GM21360 (cell line): Measurements from ENCODE around the gene CSK.

Source experiments
- ATAC-seq: cut with Tn5 transposase; IDR thresholded peaks from one replicate; pipeline ENCODE4 v1.9.1; 2021; ENCODE audit warnings: mild to moderate bottlenecking, moderate library complexity; ENCODE audit not compliant: unreplicated experiment

Gene CSK

DNA sequence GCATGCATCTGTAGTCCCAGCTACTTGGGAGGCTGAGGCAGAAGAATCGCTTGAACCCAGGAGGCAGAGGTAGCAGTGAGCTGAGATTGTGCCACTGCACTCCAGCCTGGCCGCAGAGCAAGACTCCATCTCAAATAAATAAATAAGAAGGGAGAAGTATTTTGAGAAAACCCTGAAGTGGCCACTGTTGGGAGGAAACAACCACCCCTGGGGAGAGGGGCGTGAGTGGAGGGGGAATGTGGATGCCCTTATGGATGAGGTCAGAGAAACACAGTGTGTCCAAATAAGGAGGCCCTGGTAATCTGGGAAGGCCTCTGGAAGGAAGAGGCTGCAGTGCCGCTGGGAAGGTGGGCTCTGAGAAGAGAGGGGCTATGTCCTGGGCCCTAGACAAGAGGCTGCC lies 40.4 kb downstream of the CSK start:
- no peak for ATAC-seq

DNA sequence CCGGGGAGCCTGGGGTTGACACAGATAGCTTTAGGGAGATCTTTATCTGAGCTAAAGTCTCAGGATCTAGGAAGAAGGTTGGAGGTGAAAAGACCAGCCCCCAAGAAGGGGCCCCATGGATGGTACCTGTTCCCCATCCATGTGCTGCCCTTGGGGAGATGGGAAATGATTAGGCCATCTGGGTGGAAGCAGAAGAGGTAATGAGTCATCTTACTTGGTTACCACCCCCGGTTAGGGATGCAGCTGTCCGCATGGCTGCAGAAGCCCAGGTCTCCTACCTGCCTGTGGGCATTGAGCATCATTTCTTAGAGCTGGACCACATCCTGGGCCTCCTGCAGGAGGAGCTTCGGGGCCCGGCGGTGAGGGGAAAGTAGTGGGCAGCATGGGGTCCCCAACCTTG lies 41.4 kb downstream of the CSK start:
- no peak for ATAC-seq

- ATAC-seq = no peak
Observed at GRCh38 chr15:74824976-74825375, 43.1 kb downstream of the CSK start.

- no peak for ATAC-seq
Observed at GRCh38 chr15:74825866-74826265, 44.0 kb downstream of the CSK start.

DNA sequence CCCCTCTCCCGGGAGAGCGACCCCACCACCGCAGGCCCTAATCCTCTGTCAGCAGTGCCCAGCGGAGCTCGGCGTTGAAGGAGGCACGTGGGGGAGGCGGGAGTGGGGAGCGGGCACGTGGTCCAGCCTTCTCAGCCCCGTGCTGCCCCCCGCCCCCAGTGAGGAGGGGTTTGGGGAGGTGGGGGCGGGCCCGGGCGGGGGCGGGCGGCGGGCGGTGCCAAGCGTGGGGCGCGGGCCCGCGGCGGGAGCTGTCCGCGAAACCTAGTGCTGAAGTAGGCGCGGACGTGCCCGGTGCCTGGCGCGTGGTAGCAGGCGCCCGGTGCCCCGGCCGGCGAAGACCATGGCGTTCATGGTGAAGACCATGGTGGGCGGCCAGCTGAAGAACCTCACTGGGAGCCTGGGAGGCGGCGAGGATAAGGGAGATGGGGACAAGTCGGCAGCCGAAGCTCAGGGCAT lies 44.5 kb downstream of the CSK start, which contains the start of gene CPLX3:
Gene CPLX3, plus strand, starts transcription at position 264 of the 456 bp plus-strand sequence. Its CDS starts 77 bp downstream, at position 341.
- no peak for ATAC-seq

- no peak for ATAC-seq
Observed at GRCh38 chr15:74826921-74827320, 45.0 kb downstream of the CSK start.

GRCh38 chr15:74827614-74828013 lies 45.7 kb downstream of the CSK start:
- ATAC-seq = no peak

DNA sequence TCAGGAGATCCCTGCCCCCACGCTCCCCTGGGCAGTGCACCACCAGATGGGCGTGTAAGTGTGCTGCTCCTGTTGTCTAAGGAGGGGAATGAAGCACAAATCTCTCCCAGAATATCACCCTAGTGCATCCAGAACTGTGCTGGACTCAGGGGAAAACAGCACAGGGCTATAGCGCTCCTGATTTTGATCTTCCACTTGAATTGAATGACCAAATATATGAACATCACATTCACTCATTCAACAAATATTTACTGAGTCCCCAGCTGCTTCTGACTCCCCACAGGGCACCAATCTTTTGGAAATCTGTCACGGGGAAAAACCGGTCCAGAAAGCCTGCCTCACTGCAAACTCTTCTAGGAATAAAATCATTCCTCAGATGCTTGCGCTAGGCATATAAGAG lies 47.0 kb downstream of the CSK start:
- ATAC-seq = no peak

GRCh38 chr15:74829486-74829885 lies 47.6 kb downstream of the CSK start:
- ATAC-seq = no peak

GRCh38 chr15:74829991-74830390 lies 48.1 kb downstream of the CSK start:
- no peak for ATAC-seq

- no peak for ATAC-seq
Observed at GRCh38 chr15:74830868-74831267, 49.0 kb downstream of the CSK start.

DNA sequence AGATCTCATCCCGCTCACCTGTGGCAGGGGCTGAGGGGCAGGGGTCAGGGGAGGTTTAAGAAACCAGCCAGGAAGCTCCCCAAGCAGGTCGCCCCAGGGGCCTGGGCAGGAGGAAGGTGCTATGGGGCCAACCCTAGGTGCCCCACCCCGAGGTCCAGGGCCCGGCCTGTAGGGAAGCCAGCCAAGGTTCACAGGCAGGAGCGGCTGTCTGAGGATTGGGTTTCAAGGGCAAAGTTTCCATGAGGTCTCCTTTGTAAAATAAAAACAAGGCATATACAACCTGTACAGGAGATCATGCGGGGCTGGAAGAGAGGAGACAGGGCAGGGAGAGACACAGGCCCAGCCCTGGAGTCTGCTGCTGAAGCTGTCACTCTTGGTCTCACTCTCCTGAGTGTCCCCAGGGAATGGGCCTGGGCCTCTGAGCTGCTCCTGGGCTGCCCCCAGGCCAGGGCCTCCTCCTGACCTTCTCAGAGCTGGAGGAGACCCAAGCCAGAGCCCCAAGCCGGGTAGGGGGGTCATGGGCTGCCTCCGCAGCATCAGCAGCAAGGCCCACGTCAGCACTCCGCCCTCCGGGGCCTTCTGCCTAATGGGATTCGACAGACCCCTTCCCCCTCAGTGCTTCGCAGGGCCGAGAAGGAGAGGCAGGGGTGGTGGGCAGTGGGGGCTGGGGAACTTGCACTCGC lies 50.1 kb downstream of the CSK start:
- no peak for ATAC-seq

DNA sequence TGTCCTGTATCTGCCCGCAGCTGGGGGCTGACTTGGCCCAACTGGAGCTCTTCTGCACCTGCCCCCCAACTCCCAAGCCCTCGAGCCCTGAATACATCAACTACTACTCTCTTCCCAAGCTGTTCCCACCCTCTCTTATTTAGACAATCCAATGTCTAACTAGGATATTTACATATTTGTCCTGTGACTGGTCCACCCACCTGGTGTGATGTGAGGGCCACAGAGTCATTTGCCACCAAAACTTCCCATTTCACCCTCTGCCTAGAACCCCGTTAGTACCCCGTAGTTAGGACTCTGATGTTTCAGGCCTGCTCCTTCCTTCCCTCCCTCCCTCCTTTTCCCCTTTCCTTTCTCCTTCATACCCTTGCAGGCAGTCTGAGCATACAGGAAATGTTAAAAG lies 50.9 kb downstream of the CSK start:
- no peak for ATAC-seq

DNA sequence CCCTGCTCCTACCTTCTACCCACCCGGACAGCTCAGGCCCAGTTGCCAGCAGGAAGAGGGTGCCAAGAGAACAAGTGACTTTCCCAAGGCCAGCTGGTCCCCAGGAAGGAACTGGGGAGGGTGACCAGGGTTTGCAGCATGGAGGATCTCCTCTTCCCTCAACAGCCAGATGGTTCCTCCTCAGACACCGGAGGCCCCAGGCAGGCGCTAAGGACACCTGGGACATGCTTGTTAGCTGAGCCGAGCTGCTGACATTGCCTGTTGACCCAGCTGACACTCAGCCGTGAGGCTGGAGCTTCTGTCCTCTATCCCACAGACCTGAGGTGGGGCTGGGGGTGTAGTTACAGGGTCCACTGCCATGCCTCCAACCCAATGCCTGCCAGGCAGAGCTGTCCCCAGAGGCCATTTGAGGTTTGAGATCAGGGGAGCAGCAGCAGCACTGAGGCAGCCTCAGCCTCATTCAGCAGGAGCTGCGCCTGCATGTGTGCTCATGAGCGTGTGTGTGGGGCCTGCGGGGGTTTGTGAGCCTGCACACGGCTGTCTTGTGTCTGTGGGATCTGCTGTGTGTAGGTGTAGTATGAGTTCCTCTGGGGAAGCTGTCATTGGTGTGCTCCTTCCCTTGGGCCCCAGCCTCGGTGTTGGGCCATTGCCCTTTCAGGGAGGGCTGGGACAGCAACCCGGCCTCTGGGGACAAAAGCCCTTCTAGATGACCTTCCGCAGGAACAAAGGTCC lies 51.7 kb downstream of the CSK start:
- no peak for ATAC-seq

GRCh38 chr15:74835312-74835823 lies 53.5 kb downstream of the CSK start:
- ATAC-seq = no peak

- ATAC-seq = no peak
Observed at GRCh38 chr15:74836846-74837245, 55.0 kb downstream of the CSK start.

GRCh38 chr15:74837482-74838136 lies 55.7 kb downstream of the CSK start:
- ATAC-seq = no peak

- ATAC-seq = no peak
Observed at GRCh38 chr15:74838137-74838516, 56.2 kb downstream of the CSK start.

GRCh38 chr15:74838746-74839525 lies 57.1 kb downstream of the CSK start:
- no peak for ATAC-seq

DNA sequence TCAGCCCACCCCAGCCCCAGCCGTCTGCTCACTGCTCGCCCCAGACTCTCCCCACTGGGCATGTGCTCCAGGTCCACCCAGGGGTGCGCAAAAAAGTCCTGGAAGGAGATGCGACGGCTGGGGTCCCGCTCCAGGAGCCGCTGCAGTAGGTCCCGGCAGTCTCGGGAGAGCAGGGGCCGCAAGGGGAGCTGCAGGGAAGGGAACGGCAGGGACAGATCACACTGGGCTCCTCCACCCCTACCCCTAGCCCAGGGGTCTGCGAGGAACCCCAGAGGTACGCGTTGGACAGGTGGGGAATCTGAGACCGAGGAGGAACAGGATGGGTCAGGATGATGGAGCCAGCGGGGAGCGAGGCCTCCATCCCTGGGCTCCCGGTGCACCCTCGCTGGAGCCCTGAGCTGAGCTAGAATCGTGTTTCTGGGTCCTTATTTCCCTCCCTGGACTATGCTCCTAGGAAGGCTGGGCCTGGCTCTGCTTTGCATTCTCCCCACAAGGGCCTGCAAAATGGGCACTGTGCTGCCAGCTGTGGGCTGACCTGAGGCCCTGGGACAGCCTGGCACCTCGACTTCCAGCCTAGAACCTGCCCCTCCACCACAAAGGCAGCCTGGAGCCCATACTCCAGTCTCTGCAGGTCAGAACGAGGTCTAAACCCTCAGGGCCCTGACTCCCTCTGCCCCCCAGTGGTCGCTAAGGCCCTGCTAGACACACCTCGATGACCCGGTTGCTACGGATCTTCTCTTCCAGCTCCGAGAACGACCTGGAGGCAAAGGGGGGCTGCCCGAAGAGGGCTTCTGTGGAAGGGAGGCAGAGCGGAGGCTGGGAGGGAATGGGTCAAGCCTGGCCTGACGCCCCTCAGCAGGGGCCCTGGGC lies 57.9 kb downstream of the CSK start:
- no peak for ATAC-seq
